ENCODE results near the gene GLUL.

DNA sequence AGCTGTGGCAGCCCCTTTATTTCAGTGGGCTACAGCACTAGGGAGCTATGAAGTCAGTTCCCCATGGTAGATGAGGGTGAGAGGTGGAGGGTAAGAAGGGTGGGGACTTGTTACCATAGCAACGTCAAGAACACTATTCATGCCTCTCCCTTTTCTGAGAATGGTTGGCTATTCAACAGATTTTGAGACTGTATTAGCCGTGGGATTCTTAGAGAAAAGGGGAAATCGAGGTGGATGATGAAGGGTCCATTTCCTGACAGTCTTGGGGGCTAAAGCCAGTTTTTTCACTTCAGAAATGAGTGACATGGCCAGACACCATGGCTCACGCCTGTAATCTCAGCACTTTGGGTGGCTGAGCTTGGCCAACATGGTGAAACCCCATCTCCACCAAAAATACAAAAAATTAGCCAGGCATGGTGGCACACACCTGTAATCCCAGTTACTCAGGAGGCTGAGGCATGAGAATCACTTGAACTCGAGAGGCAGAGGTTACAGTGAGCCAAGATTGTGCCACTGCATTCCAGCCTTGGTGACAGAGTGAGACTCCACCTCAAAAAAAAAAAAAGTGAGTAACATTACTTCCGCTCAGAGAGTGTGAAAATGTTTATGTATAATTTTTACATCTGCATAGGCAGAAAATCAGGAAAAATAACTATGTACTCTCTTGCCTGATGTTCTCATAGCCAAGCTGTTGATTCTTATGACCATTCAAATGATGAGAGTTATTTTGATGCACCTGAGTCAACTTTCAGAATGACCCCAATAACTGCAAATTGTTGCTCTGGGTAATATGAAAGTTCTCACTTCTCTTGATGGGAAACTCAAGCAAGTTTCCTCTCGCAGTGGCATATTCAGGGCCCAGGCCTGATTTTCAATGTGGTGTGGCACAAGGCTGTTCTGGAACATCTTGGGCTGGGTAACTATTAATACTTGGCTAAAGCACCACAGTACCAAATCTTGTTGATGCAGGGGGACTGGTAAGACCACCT lies 35.1 kb upstream of the GLUL start:
- no peak for TF ChIP-seq POLR2AphosphoS5 (IDR thresholded peaks at IDR 0.05; ENCODE audit: low read depth, low read length)
- no peak for TF ChIP-seq TAF1 (IDR thresholded peaks at IDR 0.05; ENCODE audit: borderline replicate concordance, insufficient read depth, low read length)
- TF ChIP-seq, protein P1, sequence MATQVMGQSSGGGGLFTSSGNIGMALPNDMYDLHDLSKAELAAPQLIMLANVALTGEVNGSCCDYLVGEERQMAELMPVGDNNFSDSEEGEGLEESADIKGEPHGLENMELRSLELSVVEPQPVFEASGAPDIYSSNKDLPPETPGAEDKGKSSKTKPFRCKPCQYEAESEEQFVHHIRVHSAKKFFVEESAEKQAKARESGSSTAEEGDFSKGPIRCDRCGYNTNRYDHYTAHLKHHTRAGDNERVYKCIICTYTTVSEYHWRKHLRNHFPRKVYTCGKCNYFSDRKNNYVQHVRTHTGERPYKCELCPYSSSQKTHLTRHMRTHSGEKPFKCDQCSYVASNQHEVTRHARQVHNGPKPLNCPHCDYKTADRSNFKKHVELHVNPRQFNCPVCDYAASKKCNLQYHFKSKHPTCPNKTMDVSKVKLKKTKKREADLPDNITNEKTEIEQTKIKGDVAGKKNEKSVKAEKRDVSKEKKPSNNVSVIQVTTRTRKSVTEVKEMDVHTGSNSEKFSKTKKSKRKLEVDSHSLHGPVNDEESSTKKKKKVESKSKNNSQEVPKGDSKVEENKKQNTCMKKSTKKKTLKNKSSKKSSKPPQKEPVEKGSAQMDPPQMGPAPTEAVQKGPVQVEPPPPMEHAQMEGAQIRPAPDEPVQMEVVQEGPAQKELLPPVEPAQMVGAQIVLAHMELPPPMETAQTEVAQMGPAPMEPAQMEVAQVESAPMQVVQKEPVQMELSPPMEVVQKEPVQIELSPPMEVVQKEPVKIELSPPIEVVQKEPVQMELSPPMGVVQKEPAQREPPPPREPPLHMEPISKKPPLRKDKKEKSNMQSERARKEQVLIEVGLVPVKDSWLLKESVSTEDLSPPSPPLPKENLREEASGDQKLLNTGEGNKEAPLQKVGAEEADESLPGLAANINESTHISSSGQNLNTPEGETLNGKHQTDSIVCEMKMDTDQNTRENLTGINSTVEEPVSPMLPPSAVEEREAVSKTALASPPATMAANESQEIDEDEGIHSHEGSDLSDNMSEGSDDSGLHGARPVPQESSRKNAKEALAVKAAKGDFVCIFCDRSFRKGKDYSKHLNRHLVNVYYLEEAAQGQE (IDR thresholded peaks at IDR 0.05; ENCODE audit: insufficient read depth in 1 of 2, low read depth in 2 of 2, low read length in 2 of 2): no peak
- no peak for TF ChIP-seq SIN3A (IDR thresholded peaks at IDR 0.05; ENCODE audit: borderline replicate concordance, insufficient read depth, low read length)
- TF ChIP-seq FOXP2 (optimal IDR thresholded peaks at IDR 0.05; ENCODE audit: borderline replicate concordance, extremely low read depth, extremely low read length, insufficient read depth): no peak
